NCI-H128 (cell line): ENCODE results near the gene ANKRD60.

Experiments
- DNase-seq: peaks from one replicate; lab custom pipeline; 2025; ENCODE audit not compliant: unreplicated experiment; lab: John Stamatoyannopoulos, UW

Gene ANKRD60, protein sequence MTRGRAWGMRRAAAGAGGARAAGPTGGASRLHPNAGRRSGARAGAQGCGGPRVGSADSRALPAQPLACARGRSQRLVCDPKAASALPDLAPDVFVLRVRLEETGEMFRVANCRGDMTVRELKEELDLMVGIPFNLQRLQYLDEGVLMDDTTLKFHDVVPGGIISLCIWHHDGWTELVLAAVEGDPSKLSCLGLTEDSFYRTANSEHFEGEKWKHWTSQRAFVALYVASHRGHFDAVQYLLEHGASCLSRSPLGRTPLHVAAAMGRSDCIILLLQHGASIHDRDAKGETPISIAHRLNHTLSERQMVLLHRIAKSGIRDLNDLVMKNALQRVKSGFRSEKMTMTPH

DNA sequence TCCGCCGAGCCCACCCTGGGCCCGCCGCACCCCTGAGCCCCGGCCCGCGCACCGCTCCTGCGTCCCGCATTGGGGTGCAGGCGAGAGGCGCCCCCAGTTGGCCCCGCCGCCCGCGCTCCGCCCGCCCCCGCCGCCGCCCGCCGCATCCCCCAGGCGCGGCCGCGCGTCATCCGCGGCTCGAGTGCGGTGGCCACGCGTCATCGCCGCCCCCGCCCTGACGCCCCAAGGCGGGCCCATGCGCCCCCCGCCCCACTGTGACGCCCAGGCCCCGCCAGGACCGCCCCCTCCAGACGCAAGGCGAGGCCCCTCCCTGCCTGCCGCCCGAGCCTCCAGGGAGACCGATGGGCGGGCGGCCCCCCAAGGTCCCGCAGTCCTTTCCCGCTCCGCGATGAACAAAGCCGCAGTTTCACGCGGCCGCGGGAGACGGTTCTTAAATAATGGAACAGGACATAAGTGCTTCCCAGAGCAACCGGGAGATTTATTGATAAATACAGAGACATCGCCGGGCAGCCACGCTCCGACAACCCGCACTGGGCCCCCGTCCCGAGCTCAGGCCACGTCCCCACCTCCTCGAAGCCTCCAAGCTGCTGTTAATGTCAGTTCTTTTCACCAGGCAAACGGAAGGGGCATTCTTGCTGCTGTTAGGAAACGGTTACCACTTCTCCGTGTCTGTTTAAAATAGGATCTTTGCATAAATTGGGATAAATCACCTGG lies at the start of gene ANKRD60:
Gene ANKRD60 (minus strand): TSS at position 170 of the 714 bp plus-strand sequence. CDS start 0 bp downstream, at position 170.
- no peak for DNase-seq

DNA sequence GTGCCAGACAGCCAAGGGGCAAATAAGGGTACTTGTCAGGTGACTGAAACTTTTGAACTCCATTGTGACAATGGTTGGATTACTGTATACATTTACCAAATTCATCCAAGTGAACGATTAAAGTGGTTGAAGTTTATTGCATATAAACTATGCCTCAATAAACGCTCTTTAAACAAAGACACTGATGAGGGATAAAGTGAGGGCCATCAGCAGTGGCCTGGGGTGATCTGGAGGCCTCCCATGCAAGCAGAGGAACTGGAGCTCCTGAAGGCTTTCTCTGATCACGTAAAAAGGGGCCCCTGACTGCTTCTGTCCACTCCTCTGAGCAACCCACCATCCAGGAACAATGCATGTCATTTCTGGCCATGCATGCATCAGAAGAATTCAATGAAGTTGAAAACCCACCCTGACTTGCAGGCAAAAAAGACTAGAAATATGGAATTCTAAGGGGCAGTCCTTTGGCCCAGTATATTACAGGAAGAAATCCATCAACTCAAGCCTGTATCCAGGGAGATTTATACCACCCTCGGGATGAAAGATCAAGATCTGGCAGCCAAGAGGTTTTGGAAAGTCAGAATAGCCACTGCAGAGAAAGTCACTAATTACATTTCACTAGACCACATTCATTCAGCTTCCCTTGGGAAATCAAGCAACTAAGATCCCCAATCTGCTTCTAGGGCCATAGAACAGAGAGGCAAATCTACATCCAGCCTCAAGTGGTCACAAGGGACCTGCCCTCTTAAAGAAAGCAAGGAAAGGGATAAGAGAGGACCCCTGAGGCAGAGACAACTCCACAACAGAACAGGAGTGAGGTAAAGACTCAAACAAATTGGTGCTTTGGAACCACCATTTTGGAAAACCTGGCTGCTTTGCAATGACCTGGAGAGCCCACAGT lies 49.4 kb upstream of the ANKRD60 start:
- no peak for DNase-seq

DNA sequence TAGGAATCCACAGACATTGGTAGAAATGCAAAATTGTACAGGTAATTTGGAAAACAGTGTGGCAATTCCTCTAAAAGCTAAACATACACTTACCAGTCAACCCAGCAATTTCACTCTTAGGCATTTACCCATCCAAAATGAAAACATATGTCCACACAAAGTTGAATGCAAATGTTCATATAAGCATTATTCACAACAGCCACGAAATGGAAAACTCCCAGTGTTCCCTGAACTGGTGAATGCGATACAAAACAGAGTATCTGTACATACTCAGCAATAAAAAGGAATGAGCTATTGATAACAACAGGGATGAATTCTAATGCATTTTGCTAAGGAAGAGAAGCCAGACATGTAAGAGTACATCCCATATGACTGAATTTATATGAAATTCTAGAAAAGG lies 48.7 kb upstream of the ANKRD60 start:
- DNase-seq, result no peak

DNA sequence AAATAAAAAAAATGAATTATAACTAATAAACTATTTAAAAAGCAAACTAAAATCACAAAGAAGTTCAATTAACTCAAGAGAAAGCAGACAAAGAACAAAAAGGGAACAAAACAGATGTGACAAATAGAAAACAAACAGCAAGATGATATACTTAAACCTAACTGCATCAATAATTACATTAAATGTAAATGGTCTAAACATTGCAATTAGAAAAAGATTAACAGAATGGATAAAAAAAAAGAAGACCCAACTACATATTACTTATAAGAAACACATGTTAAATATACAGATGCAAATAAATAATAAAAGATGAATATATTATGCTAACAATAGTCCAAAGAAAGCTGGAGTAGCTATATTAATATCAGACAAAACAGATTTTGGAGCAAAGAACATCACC lies 45.9 kb upstream of the ANKRD60 start:
- no peak for DNase-seq

DNA sequence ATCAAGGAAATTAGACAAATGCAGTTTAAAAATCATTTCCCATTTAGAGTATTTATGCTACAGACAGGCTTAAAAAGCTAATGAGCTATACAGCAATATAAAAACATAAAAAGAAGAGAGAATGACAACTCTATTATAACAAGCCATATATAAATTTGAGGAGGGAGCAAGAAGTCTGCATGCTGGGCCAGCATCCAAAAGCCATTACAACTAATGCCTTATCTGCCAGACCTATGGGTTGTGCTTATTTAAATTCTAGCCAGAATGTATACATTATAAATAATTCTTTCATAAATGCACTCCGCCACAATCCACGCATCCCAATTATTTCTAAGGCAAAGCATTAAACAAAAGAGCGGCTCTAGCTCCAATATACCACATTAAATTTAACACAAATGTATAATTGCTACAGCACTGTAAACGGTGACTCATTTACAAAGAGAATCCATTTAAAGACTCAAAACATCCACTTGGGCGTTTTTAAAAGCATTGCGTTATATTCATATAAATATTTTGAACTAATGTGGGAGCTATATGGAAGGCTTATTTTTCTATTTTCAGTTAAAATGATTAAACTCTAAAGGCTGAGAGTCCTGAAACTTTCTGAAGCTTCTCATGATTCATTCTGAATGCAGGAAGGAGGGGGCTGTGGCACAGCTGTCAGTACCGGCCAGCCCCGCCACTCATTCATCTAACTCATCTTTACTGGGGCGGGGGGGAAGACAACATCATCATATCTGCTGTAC lies 43.3 kb upstream of the ANKRD60 start:
- DNase-seq, result no peak

DNA sequence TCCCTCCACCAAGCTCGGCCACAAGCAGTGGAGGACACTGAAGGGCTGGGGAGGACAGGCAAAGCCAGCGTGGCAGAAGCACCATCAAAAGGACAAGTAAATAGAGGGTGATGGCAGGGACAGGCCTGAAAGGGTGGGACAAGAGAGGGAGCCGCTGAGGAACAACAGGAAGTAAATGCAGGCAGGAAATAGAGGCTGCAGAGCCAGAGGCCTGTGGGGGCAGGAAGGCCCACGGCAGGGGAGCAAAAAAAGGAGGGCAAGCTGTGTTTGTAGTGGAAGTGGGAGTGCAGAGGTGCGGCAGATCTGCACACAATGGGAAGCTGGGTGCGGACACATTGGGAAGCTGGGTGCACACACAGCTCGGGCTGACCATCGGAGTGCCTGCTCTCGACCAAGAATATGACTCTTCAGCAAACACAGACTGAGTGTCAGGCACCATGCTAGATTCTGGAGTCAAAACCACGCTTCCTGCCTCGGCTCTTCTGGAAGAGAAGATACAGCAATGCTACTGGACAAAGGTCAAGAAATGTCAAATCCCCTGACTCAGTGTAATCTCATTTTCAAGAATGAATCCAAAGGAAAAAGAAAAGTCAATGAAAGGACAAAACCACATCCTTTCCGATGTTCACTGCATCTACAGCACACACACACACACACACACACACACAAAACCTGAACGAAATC lies 40.6 kb upstream of the ANKRD60 start:
- DNase-seq, result no peak

DNA sequence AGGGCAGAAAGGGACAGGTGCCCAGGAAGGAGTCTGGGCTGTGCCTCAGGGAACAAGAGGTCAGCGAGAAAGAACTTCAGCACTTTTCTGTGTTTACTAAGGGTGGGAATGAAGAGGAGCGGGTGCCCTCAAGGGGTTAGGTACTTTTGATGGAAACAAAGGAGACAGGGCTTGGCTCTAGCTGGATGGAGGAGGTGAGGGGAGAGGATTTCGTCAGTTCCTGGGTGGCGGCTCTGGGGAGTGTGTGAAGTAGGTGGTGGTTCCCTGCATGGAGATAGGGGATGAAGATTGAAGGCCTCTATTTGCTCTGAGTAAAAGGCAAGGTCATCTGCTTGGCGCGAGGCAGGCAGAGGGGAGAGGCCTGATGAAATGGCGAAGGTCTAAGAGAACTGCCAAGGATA lies 40.0 kb upstream of the ANKRD60 start:
- DNase-seq, result no peak

DNA sequence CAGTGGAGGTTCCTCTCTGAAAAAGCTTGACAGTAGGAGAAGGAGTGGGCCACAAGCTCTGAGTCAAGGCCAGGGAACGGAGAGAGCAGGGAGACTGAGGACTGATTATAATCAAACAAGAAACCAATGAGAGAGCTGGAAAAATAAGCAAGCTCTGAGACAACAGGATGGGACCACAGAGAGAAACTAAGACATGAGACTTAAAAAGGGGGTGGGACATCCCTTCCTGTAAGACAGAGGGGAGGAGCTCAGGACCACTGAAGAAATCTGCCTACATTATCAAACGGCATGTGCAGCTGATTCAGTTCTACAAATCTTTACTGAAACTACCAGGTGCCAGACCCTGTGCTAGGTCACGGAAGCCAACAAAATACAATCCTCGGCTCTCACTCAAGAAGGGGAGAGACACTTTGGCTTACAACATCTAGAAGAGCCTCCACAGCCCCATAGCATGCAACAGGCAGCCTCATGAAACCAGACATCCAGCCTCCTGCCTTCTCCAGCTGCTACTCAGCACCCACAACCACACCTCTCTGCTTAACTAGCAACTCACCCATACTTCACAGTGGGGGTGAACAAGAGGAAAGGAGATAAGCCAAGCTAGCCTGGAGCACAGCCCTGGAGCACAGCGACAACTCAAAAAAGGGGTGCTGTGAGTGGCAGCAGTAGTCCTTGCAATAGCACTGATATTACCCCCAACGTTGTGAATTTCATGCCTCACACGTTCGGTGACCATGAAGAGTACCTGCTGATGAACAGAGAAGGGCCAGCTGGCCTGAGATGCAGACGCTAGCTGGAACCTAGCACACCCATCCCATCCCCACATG lies 39.1 kb upstream of the ANKRD60 start:
- no peak for DNase-seq

DNA sequence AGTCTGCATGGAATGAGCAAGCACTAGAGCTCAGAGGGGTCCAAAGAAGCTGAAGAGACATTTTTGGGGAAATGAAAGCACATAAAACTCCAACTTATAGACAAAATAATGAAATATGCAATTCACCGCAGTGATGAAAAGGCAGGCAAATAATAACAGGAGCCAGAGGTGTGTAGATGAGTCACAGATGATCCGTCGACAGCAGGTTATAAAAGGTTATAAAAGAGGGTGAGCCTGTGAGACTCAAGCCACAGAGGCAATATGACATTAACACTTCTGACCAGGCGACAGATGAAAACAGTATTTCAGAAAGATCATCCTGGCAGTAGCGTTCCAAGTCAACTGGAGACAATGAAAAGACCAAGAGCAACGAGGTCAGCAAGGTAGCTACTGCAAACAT lies 35.8 kb upstream of the ANKRD60 start:
- DNase-seq, result no peak

DNA sequence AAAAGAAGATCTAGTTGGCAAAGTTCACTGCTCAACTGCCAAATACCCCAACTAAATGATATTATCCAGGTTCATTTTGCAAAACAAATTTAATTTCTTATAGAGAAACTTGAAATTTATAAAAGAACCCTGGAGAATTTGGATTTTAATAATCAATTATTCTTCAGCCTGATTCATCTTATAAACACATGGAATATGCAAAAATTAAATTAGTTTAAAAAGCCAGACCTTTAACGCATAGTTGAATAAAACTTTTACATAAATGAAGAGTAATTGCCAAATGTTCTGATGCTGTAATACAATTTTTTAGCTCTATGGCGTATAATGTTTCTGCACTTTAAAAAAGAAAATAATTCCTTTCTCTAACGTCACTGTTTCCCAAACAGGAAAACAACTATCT lies 33.2 kb upstream of the ANKRD60 start:
- DNase-seq, result no peak

DNA sequence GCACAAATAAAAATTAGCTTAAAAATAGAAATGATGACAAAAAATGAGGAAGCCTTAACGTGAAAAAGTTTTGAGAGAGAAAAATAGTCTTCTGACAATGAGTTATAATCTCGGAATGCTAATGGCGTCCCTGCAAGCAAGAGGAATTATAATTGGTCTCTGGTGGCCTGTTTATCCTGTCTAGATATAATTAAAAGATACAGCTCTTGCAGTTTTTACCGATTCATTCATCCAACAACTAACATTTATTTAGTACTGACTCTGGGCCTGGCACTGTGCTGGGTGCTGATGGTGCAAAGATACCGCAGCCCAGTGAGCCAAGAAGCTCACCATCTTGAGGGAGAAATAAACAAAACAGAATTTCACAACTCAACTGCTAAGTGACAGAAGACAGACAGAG lies 31.6 kb upstream of the ANKRD60 start:
- DNase-seq, result no peak

DNA sequence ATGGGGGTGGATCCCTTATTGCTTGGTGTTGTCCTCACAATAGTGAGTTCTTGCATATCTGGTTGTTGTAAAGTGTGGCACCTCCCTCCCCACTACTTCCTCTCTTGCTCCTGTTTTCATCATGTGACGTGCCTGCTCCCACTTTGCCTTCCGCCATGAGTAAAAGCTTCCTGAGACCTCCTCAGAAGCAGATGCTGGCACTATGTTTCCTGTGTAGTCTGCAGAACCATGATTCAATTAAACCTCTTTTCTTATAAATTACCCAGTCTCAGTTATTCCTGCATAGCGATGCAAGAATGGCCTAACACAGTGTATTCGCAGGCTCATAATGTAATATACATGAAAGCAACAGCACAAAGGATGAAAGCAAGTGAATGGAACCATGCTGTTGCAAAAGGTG lies 28.4 kb upstream of the ANKRD60 start:
- no peak for DNase-seq

DNA sequence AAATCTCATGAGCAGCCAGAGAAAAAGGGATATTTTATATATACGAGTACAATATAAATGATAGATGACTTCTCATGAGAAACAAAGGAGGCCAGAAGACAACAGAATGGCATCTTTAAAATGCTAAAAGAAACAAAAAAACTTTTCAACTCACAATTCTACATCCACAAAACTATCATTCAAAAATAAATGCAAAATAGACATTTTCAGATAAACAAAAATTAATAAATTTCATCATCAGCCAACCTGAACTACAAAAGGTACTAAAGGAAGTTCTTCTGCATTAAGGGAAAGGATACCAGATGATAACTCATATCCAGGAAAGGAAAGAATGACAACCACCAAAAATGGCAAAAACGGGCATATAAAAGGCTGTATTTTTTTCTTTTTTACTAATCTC lies 27.9 kb upstream of the ANKRD60 start:
- no peak for DNase-seq

DNA sequence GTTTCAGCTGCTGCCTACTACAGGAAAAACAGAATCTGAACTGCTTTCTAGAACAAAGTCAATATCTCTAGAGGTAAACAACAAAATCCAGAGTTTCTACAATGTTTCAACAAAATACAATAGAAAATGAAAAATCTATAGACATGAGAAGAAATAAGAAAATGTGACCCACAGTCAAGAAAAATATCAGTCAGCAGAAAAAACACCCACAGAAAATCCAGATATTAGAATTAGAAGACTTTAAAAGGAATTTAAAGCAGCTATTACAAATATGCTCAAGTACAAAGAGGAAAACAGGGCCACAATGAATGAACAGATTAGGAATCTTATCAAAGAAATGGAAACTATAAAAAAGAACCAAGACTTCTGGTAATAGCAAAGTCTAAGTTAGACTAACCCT lies 26.4 kb upstream of the ANKRD60 start:
- DNase-seq, result no peak

DNA sequence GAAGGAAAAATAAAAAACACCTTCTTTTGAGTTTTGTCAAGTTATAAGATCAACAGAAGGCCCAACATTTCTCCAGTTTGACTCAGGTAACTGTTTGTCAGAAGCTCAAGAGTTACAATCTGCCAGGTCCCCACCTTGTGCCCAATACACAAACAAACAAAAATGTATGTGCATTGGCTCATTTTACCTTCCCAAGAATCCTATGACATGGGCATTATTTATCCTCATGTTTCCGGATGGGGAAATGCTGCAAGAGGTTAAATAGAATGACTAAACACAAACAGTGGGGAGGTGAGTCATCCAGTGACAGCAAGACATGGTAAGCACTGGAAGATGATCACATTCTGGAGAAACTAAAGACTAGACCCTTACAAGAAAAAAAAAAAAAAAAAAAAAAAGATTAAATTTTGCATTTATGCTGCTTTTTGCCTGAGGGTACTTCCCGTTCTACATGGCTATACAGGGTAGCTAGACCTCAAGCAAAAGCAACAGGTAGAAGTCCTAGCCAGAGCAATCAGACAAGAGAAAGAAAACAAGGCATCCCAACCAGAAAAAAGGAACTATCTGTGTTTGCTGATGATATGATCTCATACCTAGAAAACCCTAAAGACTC lies 23.6 kb upstream of the ANKRD60 start:
- DNase-seq, result no peak

DNA sequence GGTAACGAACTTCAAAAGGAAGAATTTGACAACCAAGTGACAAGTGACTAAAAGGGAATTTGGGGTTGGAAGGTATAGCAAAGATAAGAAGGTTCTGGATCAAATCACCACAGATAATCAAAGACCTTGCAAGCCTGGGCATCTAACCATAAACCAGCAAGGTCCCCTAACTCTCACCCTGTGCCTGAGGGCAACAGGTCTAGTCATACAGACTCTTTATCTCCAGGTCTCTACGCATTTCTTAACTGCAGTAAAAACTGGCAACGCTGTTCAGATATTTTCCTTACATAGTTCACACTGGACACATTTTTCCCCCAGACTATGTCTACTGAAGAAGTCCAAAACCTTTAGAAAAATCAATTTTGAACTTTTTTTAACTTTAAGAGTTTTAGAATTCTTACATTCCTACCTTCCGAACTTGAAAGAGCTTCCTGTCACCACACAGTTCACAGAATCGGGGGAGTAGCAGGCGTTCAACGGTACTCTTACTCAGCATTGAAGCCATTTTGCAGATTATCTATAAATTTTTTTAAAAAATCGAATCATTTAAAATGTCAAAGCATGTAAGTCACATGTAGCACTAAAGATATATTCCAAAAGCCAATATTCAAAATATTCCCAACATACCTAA lies 23.0 kb upstream of the ANKRD60 start:
- no peak for DNase-seq

DNA sequence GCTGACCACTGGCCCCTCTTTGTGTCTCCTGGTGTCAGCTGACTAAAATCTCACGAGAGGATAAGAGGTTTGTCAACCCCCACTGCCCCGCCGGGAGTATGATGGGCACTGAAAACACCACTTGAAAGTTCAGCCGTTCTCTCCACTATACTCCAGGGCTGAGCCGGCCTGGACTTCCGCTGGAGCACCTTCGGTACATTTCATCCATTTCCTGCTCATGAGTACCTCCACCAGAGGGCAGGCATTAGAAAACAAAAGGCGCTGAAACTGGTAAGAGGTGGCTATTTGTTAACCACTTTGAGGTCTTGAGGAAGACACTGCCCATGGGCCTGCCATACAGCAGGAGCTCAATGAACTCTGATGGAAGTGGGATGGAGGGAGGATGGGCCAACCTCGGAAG lies 17.9 kb upstream of the ANKRD60 start:
- no peak for DNase-seq

DNA sequence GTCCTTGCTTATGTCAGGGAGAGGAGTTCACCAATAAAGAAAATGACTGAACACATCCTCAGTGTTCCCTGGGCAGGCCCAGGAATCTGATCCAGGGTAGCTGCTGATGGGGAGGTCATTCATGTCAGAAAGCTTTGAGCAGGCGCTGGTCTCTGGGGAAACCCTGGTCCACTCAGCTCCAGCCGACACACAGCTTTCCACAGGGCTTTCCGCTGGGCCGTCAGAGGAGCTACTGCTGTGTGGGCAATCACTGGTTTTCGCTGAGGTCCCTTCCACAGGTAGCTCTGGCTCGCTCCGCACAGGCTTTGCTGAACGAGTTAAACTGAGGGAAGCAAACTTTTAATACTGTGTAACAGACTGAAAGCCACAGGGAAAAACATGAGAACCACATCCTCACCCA lies 17.5 kb upstream of the ANKRD60 start:
- DNase-seq, result no peak
